Loucy (cell line): Measurements from ENCODE around the gene PIK3CD.

Experiments
- H2AFZ ChIP-seq: fragments of 200-600 bp; sonication (generic); 2 replicates; pipeline ENCODE4 v1.6.0; 2016; ENCODE audit warnings: antibody characterized with exemption, mild to moderate bottlenecking, low read length, moderate library complexity
- H3F3A ChIP-seq: fragments of 200-600 bp; 2 replicates; pipeline ENCODE4 v1.6.0; 2016; ENCODE audit warnings: antibody characterized with exemption, low read depth, mild to moderate bottlenecking
- H3K27me3 ChIP-seq: fragments of 200-600 bp; sonication (generic); 2 replicates; pipeline ENCODE4 v1.6.1; 2014; ENCODE audit warnings: low read length, mild to moderate bottlenecking; ENCODE audit not compliant: insufficient read depth, poor library complexity, severe bottlenecking
- H3K36me3 ChIP-seq: fragments of 200-600 bp; sonication (generic); 2 replicates; pipeline ENCODE4 v1.6.1; 2016; ENCODE audit warnings: low read length; ENCODE audit not compliant: insufficient read depth
- H3K4me1 ChIP-seq: fragments of 200-600 bp; sonication (generic); 2 replicates; pipeline ENCODE4 v1.5.1; 2014; ENCODE audit warnings: low read length, mild to moderate bottlenecking; ENCODE audit not compliant: insufficient read depth, poor library complexity, severe bottlenecking
- H3K4me2 ChIP-seq: fragments of 200-600 bp; sonication (generic); 2 replicates; pipeline ENCODE4 v1.6.0; 2014; ENCODE audit warnings: antibody characterized with exemption, low read length, low read depth, mild to moderate bottlenecking; ENCODE audit not compliant: poor library complexity, severe bottlenecking
- H3K4me3 ChIP-seq: fragments of 200-600 bp; sonication (generic); 2 replicates; pipeline ENCODE4 v1.5.1; 2014; ENCODE audit warnings: low read length, mild to moderate bottlenecking, mixed read lengths; ENCODE audit not compliant: poor library complexity, severe bottlenecking
- H3K79me2 ChIP-seq: fragments of 200-600 bp; sonication (generic); 2 replicates; pipeline ENCODE4 v1.6.1; 2014; ENCODE audit warnings: low read length; ENCODE audit not compliant: insufficient read depth
- H3K9ac ChIP-seq: fragments of 200-600 bp; sonication (generic); 2 replicates; pipeline ENCODE4 v1.6.0; 2014; ENCODE audit warnings: mild to moderate bottlenecking, low read depth, low read length, moderate library complexity; ENCODE audit not compliant: poor library complexity, severe bottlenecking
- H3K9me2 ChIP-seq: fragments of 200-600 bp; sonication (generic); replicated peaks from 2 replicates; pipeline ENCODE4 v1.6.1; 2016; ENCODE audit warnings: low read depth, low read length, mixed read lengths
- H3K9me3 ChIP-seq: fragments of 200-600 bp; sonication (generic); 2 replicates; pipeline ENCODE4 v1.6.1; 2014; ENCODE audit warnings: mild to moderate bottlenecking, antibody characterized with exemption, low read length, low read depth; ENCODE audit not compliant: insufficient read depth
- H4K20me1 ChIP-seq: fragments of 200-600 bp; sonication (generic); 2 replicates; pipeline ENCODE4 v1.6.0; 2014; ENCODE audit warnings: antibody characterized with exemption, low read length, mild to moderate bottlenecking; ENCODE audit not compliant: insufficient read depth, poor library complexity, severe bottlenecking
- EZH2phosphoT487 ChIP-seq: fragments of 200-600 bp; IDR thresholded peaks from 2 replicates; pipeline ENCODE4 v1.6.1; 2018; ENCODE audit warnings: antibody characterized with exemption, mild to moderate bottlenecking, moderate library complexity, borderline replicate concordance
- TF ChIP-seq, protein P1 (sequence below): fragments of 200-600 bp; sonication (generic); conservative IDR thresholded peaks from 2 replicates; pipeline ENCODE4 v1.5.1; 2014; ENCODE audit warnings: mild to moderate bottlenecking, antibody characterized with exemption, low read length

PIK3CD gene

DNA sequence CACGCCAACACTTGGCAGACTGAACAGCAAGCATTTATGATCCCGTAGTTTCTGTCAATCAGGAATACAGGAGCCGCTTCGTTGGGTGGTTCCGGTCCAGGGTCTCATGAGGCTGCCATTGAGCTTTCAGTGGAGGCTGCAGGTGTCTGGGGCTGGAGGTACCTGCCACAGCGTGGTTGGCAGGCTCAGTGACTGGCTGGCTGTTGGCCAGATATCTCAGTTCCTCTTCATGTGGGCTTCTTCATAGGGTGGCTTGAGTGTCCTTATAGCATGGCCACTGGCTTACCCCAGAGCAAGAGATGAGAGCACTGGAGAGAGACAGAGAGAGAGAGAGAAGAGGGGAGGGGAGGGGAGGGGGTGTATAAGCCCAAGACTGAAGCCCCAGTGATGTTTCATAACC lies 29.3 kb downstream of the PIK3CD start:
- Histone ChIP-seq H3F3A (no peaks in the 10 kb centered on the region), H3K9ac (no peak overlapping the region), H3K9me3 (no peaks in the 10 kb centered on the region), H3K36me3 (no peaks in the 10 kb centered on the region), H3K27me3 (no peaks in the 10 kb centered on the region), H3K4me2 (no peak overlapping the region), H3K4me3 (no peak overlapping the region), H3K9me2 (no peaks in the 10 kb centered on the region), H3K4me1 (no peaks in the 10 kb centered on the region), H4K20me1 (no peaks in the 10 kb centered on the region), H2AFZ (no peak overlapping the region), H3K79me2 (no peaks in the 10 kb centered on the region)
- TF ChIP-seq EZH2phosphoT487 = no peak
- TF ChIP-seq, protein P1, sequence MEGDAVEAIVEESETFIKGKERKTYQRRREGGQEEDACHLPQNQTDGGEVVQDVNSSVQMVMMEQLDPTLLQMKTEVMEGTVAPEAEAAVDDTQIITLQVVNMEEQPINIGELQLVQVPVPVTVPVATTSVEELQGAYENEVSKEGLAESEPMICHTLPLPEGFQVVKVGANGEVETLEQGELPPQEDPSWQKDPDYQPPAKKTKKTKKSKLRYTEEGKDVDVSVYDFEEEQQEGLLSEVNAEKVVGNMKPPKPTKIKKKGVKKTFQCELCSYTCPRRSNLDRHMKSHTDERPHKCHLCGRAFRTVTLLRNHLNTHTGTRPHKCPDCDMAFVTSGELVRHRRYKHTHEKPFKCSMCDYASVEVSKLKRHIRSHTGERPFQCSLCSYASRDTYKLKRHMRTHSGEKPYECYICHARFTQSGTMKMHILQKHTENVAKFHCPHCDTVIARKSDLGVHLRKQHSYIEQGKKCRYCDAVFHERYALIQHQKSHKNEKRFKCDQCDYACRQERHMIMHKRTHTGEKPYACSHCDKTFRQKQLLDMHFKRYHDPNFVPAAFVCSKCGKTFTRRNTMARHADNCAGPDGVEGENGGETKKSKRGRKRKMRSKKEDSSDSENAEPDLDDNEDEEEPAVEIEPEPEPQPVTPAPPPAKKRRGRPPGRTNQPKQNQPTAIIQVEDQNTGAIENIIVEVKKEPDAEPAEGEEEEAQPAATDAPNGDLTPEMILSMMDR = no peak

DNA sequence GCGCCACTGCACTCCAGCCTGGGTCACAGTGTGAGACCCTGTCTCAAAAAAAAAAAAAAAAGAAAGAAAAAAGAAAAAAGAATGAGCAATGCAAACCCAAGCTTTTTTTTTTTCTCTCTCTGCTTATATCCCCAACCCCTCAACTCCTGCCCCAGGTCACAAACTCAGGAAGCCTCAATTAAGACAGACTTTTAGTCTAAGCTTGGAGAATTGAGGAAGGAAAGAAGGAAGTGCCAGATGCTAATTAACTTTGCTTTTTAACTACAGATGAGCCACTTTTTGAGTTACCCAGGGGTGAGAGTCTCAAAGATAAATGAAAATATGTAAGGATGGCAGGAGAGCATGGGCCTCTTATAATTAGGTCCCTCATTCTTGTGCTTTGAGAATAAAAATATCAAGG lies 33.3 kb downstream of the PIK3CD start:
- H3K4me2 ChIP-seq = no peak overlapping the region
- H3K4me3 ChIP-seq = no peak overlapping the region
- peaks cover 6% of the 10 kb centered on the region; the same call in 1 of the 2 replicates for H3F3A ChIP-seq
- peaks cover 8% of the 10 kb centered on the region for H3K27me3 ChIP-seq
- H3K9ac ChIP-seq = no peak overlapping the region
- H3K79me2 ChIP-seq = no peaks in the 10 kb centered on the region
- peaks cover 16% of the 10 kb centered on the region for H3K4me1 ChIP-seq
- H2AFZ ChIP-seq = no peak overlapping the region
- no peaks in the 10 kb centered on the region for H4K20me1 ChIP-seq
- H3K9me2 ChIP-seq = no peaks in the 10 kb centered on the region
- no peaks in the 10 kb centered on the region for H3K36me3 ChIP-seq
- H3K9me3 ChIP-seq = no peaks in the 10 kb centered on the region
- no peak for TF ChIP-seq EZH2phosphoT487
- TF ChIP-seq, protein P1 = no peak

DNA sequence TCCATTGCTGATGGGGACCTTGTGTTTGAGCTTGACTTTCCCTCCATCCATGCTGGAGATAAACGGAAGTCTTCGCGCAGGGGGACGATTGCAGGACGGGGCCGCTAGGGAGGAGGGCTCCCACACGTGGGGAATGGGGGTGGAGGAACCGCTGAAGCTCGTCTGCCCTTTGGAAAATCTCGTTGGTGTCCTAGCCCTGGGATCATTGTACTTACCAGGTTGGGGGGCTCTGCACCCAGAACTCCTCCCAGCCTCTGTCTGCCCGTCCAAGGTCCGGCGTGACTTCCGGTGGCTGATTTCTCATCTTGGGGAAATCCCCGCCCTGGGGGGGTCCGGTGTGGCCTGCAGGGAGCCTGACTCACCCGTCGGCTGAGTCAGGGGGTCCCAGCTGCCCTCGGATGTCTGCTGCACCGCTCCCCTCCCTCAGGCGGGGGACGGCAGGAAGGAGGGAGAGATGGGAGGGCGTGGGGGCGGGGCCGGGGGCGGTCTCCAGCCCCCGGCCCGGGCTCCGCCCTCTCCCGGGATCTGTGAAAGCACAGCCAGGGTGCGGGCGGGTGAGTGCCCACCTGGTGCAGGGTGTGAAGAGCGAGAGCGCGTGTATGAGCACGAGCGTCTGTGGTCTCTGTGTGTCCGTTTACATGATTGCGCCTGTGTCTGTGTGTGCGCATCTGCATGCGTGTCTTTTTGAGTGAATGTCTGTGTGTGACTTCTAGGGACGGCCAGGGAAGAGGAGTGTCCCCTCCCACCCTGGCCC lies 35.8 kb downstream of the PIK3CD start:
- peak overlapping the region; percentile 74 for H3K4me3 ChIP-seq
- peak overlapping the region; percentile 84 for H2AFZ ChIP-seq
- H3K27me3 ChIP-seq = peaks cover 8% of the 10 kb centered on the region
- H3F3A ChIP-seq = peaks cover 6% of the 10 kb centered on the region; the same call in 1 of the 2 replicates
- H3K79me2 ChIP-seq = no peaks in the 10 kb centered on the region
- no peak for TF ChIP-seq EZH2phosphoT487
- TF ChIP-seq, protein P1 = no peak
- peaks cover 16% of the 10 kb centered on the region for H3K4me1 ChIP-seq
- H3K9me3 ChIP-seq = no peaks in the 10 kb centered on the region
- no peaks in the 10 kb centered on the region for H3K9me2 ChIP-seq
- no peaks in the 10 kb centered on the region for H4K20me1 ChIP-seq
- no peak overlapping the region for H3K9ac ChIP-seq
- no peaks in the 10 kb centered on the region for H3K36me3 ChIP-seq
- peak overlapping the region; percentile 93 for H3K4me2 ChIP-seq
